Ectodermal cell (in vitro differentiated cells): Measurements from ENCODE around the gene SEPTIN6. TPM values are rescaled to one million over a fixed set of nuclear protein-coding genes. Genes with fewer than 3 reads are reported as not detected.

Experiments
- H3K27ac ChIP-seq: 2 replicates; pipeline ENCODE4 v1.7.0; 2013; ENCODE audit warnings: mild to moderate bottlenecking, low read depth, low read length; ENCODE audit not compliant: insufficient read depth, poor library complexity, severe bottlenecking
- H3K27me3 ChIP-seq: 2 replicates; pipeline ENCODE4 v1.7.0; 2013; ENCODE audit warnings: mild to moderate bottlenecking, low read length; ENCODE audit not compliant: insufficient read depth, control insufficient read depth, poor library complexity, severe bottlenecking
- H3K36me3 ChIP-seq: one replicate; pipeline ENCODE4 v1.7.0; 2013; ENCODE audit warnings: low read length; ENCODE audit not compliant: control insufficient read depth, insufficient read depth
- H3K4me1 ChIP-seq: one replicate; pipeline ENCODE4 v1.7.0; 2013; ENCODE audit warnings: low read length; ENCODE audit not compliant: control insufficient read depth, insufficient read depth
- H3K4me3 ChIP-seq: 2 replicates; pipeline ENCODE4 v1.7.0; 2013; ENCODE audit warnings: low read depth, low read length, control low read depth; ENCODE audit not compliant: insufficient read depth
- H3K9me3 ChIP-seq: 2 replicates; pipeline ENCODE4 v1.7.0; 2013; ENCODE audit warnings: mild to moderate bottlenecking, low read length, moderate library complexity; ENCODE audit not compliant: control insufficient read depth
- WGBS, 2 experiments: methylation state at CpG; one replicate each; pipeline ENCODE4 v1.1.7; 2013; ENCODE audit warnings: missing lambda C conversion rate in 2 of 2; 5-methylcytosine and 5-hydroxymethylcytosine counted together
- polyA plus RNA-seq, 4 experiments: library from polyadenylated mRNA; stranded (reverse); fragments of 50-300 nt; gene quantifications; one replicate each; pipeline ENCODE4 v1.2.3, GENCODE V29; 2013

The SEPTIN6 gene
- polyA plus RNA-seq (2013, experiment 1 of 4), result 23.4 TPM
- polyA plus RNA-seq (2013, experiment 2 of 4), result 20.3 TPM
- 20.0 TPM for polyA plus RNA-seq (2013, experiment 3 of 4)
- polyA plus RNA-seq (2013, experiment 4 of 4), result 23.6 TPM

- 1% methylated on average over 49 to 58 of the region's 59 CpGs for WGBS, 2 experiments
- Histone ChIP-seq H3K36me3 (no peaks in the 10 kb centered on the region), H3K27me3 (peaks cover 13% of the 10 kb centered on the region), H3K4me3 (peak within 1 kb of the TSS; percentile 59), H3K27ac (no peak within 1 kb of the TSS), H3K9me3 (no peaks in the 10 kb centered on the region), H3K4me1 (no peaks in the 10 kb centered on the region)
Observed at GRCh38 chrX:119693040-119693995, at the start of gene SEPTIN6. Gene SEPTIN6 (minus strand): TSS chrX:119693168. CDS start chrX:119693105, 63 bp downstream.

GRCh38 chrX:119738742-119739141 is 45.8 kb upstream of the SEPTIN6 start:
- WGBS, 2 experiments, result 93 to 94% methylated on average over 5 of the region's 5 CpGs

GRCh38 chrX:119736206-119736764 is 43.3 kb upstream of the SEPTIN6 start:
- Histone ChIP-seq H3K4me1 (no peaks in the 10 kb centered on the region), H3K36me3 (no peaks in the 10 kb centered on the region)
- 88 to 95% methylated on average over 9 to 12 of the region's 12 CpGs for WGBS, 2 experiments

More at GRCh38 chrX:119738742-119739141, 45.8 kb upstream of the SEPTIN6 start:
- Histone ChIP-seq H3K4me1 (no peaks in the 10 kb centered on the region), H3K4me3 (no peak overlapping the region), H3K27ac (no peak overlapping the region), H3K9me3 (no peaks in the 10 kb centered on the region), H3K36me3 (no peaks in the 10 kb centered on the region), H3K27me3 (no peaks in the 10 kb centered on the region)

GRCh38 chrX:119735467-119735866 is 42.5 kb upstream of the SEPTIN6 start:
- H3K4me1 ChIP-seq, result no peaks in the 10 kb centered on the region
- WGBS, 2 experiments, result 72 to 88% methylated on average over 6 of the region's 6 CpGs
- no peaks in the 10 kb centered on the region for H3K27me3 ChIP-seq
- H3K9me3 ChIP-seq, result no peaks in the 10 kb centered on the region
- H3K27ac ChIP-seq, result no peak overlapping the region
- H3K4me3 ChIP-seq, result no peak overlapping the region
- no peaks in the 10 kb centered on the region for H3K36me3 ChIP-seq

More at GRCh38 chrX:119736206-119736764, 43.3 kb upstream of the SEPTIN6 start:
- Histone ChIP-seq H3K27me3 (no peaks in the 10 kb centered on the region), H3K9me3 (no peaks in the 10 kb centered on the region), H3K27ac (no peak overlapping the region), H3K4me3 (no peak overlapping the region)

GRCh38 chrX:119734897-119735339 is 42.0 kb upstream of the SEPTIN6 start:
- 85 to 87% methylated on average over 7 of the region's 7 CpGs for WGBS, 2 experiments
- no peak overlapping the region for H3K4me3 ChIP-seq
- H3K4me1 ChIP-seq, result no peaks in the 10 kb centered on the region
- no peak overlapping the region for H3K27ac ChIP-seq
- no peaks in the 10 kb centered on the region for H3K36me3 ChIP-seq
- H3K27me3 ChIP-seq, result no peaks in the 10 kb centered on the region
- H3K9me3 ChIP-seq, result no peaks in the 10 kb centered on the region

- 29 to 34% methylated on average over 13 of the region's 14 CpGs for WGBS, 2 experiments
- Histone ChIP-seq H3K36me3 (no peaks in the 10 kb centered on the region), H3K4me1 (no peaks in the 10 kb centered on the region), H3K4me3 (no peak overlapping the region), H3K9me3 (no peaks in the 10 kb centered on the region), H3K27ac (no peak overlapping the region), H3K27me3 (no peaks in the 10 kb centered on the region)
Observed at GRCh38 chrX:119729408-119730201, 36.6 kb upstream of the SEPTIN6 start.

- H3K9me3 ChIP-seq, result no peaks in the 10 kb centered on the region
- no peaks in the 10 kb centered on the region for H3K36me3 ChIP-seq
- H3K4me1 ChIP-seq, result no peaks in the 10 kb centered on the region
- H3K27me3 ChIP-seq, result no peaks in the 10 kb centered on the region
- no peak overlapping the region for H3K27ac ChIP-seq
- no peak overlapping the region for H3K4me3 ChIP-seq
- WGBS, 2 experiments, result 61 to 67% methylated on average over 4 to 5 of the region's 5 CpGs
Observed at GRCh38 chrX:119728487-119728886, 35.5 kb upstream of the SEPTIN6 start.

- no peak overlapping the region for H3K27ac ChIP-seq
- WGBS, 2 experiments, result 71 to 73% methylated on average over 7 of the region's 7 CpGs
- no peaks in the 10 kb centered on the region for H3K4me1 ChIP-seq
- H3K27me3 ChIP-seq, result no peaks in the 10 kb centered on the region
- no peaks in the 10 kb centered on the region for H3K36me3 ChIP-seq
- no peaks in the 10 kb centered on the region for H3K9me3 ChIP-seq
- H3K4me3 ChIP-seq, result no peak overlapping the region
Observed at GRCh38 chrX:119726900-119727555, 34.1 kb upstream of the SEPTIN6 start.

GRCh38 chrX:119721926-119722325 is 29.0 kb upstream of the SEPTIN6 start:
- Histone ChIP-seq H3K27me3 (no peaks in the 10 kb centered on the region), H3K36me3 (no peaks in the 10 kb centered on the region), H3K4me1 (no peaks in the 10 kb centered on the region), H3K9me3 (no peaks in the 10 kb centered on the region), H3K4me3 (no peak overlapping the region), H3K27ac (no peak overlapping the region)
- 91 to 93% methylated on average over 1 to 2 of the region's 2 CpGs for WGBS, 2 experiments
